Uterus (tissue), 2 donors: ENCODE measurements around the gene GID4.

Experiments used
- CTCF ChIP-seq, 4 experiments: fragments of 200-600 bp in 2 of 4; fragments of 450-650 bp in 2 of 4; sonication (generic) in 2 of 4; IDR thresholded peaks; one replicate each; pipeline ENCODE4 v1.5.1; 2016 to 2019; ENCODE audit warnings: antibody characterized with exemption in 4 of 4, mild to moderate bottlenecking in 2 of 4, moderate library complexity in 1 of 4
- POLR2A ChIP-seq, 2 donors: fragments of 450-650 bp; IDR thresholded peaks; one replicate each; pipeline ENCODE4 v1.6.1; 2016; ENCODE audit warnings: antibody characterized with exemption in 2 of 2, mild to moderate bottlenecking in 1 of 2, moderate library complexity in 1 of 2

GRCh38 chr17:18064053-18064452, 24.8 kb downstream of the GID4 start:
- TF ChIP-seq POLR2A (IDR thresholded peaks at IDR 0.05) (no peak), CTCF (IDR thresholded peaks at IDR 0.05) (no peak)
